Memory B cell (primary cell): ENCODE data around the gene MLXIPL.
"Not testable (repeated sequence)": the region's sequence is repeated elsewhere in the genome, so short reads cannot be mapped to it uniquely, and the experiment has no call there.

Experiments
- ATAC-seq: fragments of 150-1000 bp; cut with Tn5 transposase; 2 replicates; pipeline ENCODE4 v1.10.0; 2021; ENCODE audit warnings: low read depth, mild to moderate bottlenecking, moderate library complexity
- DNase-seq, 2 donors: peaks; one replicate each; pipeline ENCODE4 v3.0.0; 2022; ENCODE audit warnings: low spot score in 2 of 2
- H3K27ac Mint-ChIP-seq: one replicate; pipeline ENCODE4 v1.8.0; 2022; ENCODE audit warnings: mild to moderate bottlenecking, moderate library complexity, mixed read lengths
- H3K27me3 Mint-ChIP-seq: one replicate; pipeline ENCODE4 v1.8.0; 2022; ENCODE audit warnings: mixed read lengths
- H3K36me3 Mint-ChIP-seq: one replicate; pipeline ENCODE4 v1.8.0; 2022; ENCODE audit warnings: mild to moderate bottlenecking, mixed read lengths
- H3K4me1 Mint-ChIP-seq: one replicate; pipeline ENCODE4 v1.8.0; 2022; ENCODE audit warnings: mixed read lengths
- H3K4me3 Mint-ChIP-seq: one replicate; pipeline ENCODE4 v1.8.0; 2022; ENCODE audit warnings: mild to moderate bottlenecking, moderate library complexity, mixed read lengths
- H3K9me3 Mint-ChIP-seq: one replicate; pipeline ENCODE4 v1.8.0; 2022; ENCODE audit warnings: mixed read lengths

MLXIPL gene, protein sequence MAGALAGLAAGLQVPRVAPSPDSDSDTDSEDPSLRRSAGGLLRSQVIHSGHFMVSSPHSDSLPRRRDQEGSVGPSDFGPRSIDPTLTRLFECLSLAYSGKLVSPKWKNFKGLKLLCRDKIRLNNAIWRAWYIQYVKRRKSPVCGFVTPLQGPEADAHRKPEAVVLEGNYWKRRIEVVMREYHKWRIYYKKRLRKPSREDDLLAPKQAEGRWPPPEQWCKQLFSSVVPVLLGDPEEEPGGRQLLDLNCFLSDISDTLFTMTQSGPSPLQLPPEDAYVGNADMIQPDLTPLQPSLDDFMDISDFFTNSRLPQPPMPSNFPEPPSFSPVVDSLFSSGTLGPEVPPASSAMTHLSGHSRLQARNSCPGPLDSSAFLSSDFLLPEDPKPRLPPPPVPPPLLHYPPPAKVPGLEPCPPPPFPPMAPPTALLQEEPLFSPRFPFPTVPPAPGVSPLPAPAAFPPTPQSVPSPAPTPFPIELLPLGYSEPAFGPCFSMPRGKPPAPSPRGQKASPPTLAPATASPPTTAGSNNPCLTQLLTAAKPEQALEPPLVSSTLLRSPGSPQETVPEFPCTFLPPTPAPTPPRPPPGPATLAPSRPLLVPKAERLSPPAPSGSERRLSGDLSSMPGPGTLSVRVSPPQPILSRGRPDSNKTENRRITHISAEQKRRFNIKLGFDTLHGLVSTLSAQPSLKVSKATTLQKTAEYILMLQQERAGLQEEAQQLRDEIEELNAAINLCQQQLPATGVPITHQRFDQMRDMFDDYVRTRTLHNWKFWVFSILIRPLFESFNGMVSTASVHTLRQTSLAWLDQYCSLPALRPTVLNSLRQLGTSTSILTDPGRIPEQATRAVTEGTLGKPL

DNA sequence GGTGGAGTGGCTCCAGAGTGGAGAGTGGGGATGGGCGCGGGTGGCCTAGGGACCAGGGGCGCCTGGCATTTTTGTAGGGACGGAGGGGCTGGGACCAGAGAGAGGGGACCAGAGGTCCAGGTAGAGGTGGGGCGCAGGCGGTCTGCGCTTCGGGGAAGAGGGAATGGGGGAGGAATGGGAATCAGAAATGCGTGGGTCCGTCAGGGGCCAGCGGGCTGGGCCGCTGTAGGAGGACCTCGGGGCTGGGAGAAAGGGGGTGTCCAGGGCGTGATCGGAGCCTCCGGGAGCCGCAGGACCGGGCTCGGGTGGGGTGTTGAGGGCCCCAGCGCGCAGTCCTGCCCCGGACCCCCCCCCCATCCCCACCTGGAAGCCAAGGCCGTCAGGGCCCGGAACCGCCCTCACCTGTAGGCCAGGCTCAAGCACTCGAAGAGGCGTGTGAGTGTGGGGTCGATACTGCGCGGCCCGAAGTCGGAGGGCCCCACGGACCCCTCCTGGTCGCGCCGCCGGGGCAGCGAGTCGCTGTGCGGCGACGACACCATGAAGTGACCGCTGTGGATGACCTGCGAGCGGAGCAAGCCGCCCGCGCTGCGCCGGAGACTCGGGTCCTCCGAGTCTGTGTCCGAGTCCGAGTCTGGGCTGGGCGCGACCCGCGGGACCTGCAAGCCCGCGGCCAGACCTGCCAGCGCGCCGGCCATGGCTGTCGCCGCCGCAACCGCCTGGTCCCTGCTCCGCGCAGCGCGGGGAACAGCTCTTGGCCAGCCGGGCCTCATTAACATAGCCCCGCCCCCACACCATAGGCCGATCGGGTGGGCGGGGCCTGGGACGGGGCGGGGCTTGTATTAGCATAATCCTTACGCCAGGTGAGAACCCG is at the start of gene MLXIPL:
Gene MLXIPL, minus strand, starts transcription at position 725 of the 871 bp plus-strand sequence. Its CDS starts 30 bp downstream, at position 695.
- Mint-ChIP-seq H3K9me3 (no peaks in the 10 kb centered on the region), H3K4me3 (peak within 1 kb of the TSS; percentile 59), H3K4me1 (peaks cover 5% of the 10 kb centered on the region), H3K27me3 (peaks cover 28% of the 10 kb centered on the region), H3K27ac (no peak within 1 kb of the TSS), H3K36me3 (no peaks in the 10 kb centered on the region)
- ATAC-seq (peak; percentile 64), DNase-seq (no peak)

DNA sequence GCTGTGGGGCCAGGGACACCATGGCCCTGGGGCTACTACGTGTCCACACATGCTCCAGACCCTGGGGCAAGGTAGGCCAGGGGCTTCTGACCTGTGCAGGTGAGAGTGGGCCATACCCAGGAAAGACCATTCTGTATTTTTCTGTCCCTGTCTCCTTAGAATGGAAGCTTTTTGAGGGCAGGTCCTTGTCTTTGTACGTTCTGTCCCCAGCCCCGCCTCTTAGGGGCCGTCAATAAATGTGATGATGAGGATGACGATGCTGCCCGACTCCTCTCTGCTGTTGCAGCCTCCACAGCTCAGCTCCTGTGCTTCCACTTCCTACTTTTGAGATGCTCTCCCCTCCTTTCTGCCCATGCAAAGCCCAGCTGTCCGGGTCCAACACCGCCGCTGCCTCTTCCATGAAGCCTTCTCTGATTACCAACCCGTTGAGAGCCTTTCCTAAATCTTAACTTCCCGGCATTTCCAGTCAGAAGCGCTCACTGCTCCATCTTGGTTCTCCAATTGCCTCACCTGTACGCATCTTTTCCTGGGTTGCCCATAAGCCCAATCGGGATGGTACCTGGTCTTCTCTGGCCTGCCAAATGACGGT is 47.6 kb upstream of the MLXIPL start:
- Mint-ChIP-seq H3K4me3 (no peak overlapping the region), H3K36me3 (no peaks in the 10 kb centered on the region), H3K4me1 (peaks cover 10% of the 10 kb centered on the region), H3K27me3 (peaks cover 14% of the 10 kb centered on the region), H3K27ac (no peak overlapping the region), H3K9me3 (no peaks in the 10 kb centered on the region)
- DNase-seq: no peak
- no peak for ATAC-seq

DNA sequence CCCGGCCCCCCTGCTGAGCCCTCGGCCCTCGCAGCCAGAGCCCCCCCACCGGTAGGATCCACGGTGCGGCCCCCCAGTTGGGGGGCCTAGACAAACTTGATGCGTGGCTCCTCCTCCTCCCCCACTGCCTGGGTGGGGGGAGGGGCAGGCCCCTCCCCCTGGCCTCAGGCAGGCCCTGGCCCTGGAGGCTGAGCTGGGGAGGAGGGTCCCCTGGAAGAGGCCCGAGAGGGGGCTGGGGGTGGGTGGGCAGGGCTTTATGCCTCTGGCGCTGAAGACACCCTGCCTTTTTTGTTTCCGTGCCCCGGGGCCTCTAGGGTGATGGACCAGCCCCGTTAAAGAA is 47.0 kb upstream of the MLXIPL start:
- Mint-ChIP-seq H3K36me3 (no peaks in the 10 kb centered on the region), H3K4me3 (no peak overlapping the region), H3K9me3 (no peaks in the 10 kb centered on the region), H3K4me1 (peaks cover 10% of the 10 kb centered on the region), H3K27me3 (peaks cover 14% of the 10 kb centered on the region), H3K27ac (no peak overlapping the region)
- DNase-seq (no peak), ATAC-seq (no peak)

DNA sequence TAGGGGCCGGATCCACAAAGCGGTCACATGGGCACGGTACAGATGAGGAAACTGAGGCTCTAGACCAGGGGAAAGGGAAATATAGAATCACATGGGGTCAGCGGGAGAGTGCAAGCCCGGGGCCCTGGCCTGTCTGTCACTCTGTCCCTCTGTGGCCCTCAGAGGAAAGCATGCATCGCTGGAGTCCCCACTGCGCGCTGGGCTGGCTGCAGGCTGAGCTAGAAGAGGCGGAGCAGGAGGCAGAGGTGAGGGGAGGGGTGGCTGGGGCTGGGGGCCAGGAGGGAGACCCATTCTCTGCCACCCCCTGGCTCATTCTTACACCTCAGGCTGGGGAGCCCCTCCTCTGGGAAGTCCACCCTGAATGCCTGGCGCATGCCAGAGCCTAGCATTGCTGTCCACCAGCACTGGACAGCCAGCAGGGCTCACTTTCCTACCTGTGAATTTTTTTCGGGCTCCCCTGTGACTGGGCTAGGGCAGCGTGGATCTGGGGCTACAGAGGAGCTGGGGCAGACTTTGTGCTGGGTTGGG is 45.6 kb upstream of the MLXIPL start:
- peaks cover 10% of the 10 kb centered on the region for H3K4me1 Mint-ChIP-seq
- H3K36me3 Mint-ChIP-seq: no peaks in the 10 kb centered on the region
- ATAC-seq: no peak
- no peak for DNase-seq
- no peak overlapping the region for H3K27ac Mint-ChIP-seq
- H3K27me3 Mint-ChIP-seq: peaks cover 14% of the 10 kb centered on the region
- no peaks in the 10 kb centered on the region for H3K9me3 Mint-ChIP-seq
- H3K4me3 Mint-ChIP-seq: no peak overlapping the region

DNA sequence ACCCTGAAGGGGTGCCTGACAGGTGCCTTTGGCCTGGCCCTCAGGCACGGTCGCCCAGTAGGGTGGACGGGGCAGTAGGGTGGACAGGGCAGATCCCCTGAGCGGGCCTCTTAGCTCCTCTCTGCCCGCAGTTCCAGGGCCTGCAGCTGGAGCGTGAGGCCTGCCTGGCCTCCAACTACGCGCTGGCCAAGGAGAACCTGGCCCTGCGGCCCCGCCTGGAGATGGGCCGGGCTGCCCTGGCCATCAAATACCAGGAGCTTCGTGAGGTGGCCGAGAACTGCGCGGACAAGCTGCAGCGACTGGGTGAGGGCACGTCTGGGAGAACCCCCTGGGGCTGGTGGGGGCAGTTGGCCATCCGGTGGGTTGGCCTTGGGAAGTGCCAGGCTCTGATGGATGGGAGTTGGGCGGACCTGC is 45.0 kb upstream of the MLXIPL start:
- no peak overlapping the region for H3K4me3 Mint-ChIP-seq
- no peaks in the 10 kb centered on the region for H3K9me3 Mint-ChIP-seq
- H3K27me3 Mint-ChIP-seq: peaks cover 14% of the 10 kb centered on the region
- ATAC-seq (no peak), DNase-seq (no peak)
- no peaks in the 10 kb centered on the region for H3K36me3 Mint-ChIP-seq
- H3K27ac Mint-ChIP-seq: no peak overlapping the region
- peaks cover 10% of the 10 kb centered on the region for H3K4me1 Mint-ChIP-seq

DNA sequence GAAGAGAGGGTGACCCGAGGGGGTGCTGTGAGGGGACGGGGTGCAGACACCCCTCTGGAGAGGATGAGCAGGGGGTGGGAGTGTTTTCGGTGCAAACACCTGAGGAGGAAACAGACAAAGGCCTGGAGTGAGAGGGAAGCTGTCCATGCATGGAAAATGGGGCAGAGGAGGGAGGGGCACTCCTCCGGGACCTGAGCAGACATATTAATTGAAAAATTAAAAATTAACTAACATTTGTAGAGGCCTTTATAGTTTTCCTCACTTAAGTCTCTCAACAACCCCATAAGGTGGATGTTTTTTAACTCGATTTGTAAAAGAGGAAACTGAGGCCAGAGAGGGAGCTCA is 44.5 kb upstream of the MLXIPL start:
- H3K36me3 Mint-ChIP-seq: no peaks in the 10 kb centered on the region
- peaks cover 10% of the 10 kb centered on the region for H3K4me1 Mint-ChIP-seq
- H3K9me3 Mint-ChIP-seq: no peaks in the 10 kb centered on the region
- ATAC-seq (no peak), DNase-seq (no peak)
- H3K4me3 Mint-ChIP-seq: peak overlapping the region; percentile 61
- no peak overlapping the region for H3K27ac Mint-ChIP-seq
- H3K27me3 Mint-ChIP-seq: peaks cover 16% of the 10 kb centered on the region

DNA sequence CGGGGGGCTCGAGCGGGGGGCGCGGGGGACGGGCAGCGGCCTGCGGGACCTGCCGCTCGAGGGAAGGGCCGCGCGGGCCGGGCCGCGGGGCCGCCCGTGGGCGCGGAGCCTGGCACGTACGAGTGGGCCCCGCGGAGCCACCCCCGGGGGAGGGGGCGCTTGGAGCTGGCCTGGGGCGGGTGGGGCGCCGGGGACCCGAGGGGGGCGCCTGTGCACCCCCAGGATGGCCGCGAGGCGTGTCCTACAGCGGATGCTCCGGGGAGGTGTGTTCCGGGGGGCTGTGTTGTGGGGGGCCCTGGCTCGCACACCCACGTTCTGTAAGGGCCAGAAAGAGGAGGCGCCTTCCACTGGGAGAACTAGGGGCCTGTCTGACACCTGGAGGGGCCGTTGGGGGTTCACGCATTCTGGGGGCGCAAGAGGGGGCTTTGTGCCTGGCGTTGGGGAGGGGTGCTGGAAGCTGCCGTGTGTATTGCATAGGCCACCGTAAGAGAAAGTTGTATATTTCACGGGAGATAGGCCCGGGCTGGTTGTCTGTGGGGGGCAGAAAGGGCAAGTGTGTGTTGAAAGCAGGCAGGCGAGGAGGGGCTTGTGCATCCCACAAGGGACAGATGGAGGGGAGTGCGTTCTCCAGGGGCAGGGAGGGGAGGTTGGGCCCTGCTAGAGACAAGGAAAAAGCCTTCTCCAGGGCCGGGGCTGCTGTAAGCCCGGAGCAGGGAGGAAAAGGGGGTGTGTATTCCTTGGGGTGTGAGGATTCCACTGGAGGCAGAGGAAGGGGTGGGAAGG is 44.0 kb upstream of the MLXIPL start:
- Mint-ChIP-seq H3K9me3 (peaks cover under 1% of the 10 kb centered on the region), H3K4me1 (peaks cover 10% of the 10 kb centered on the region), H3K27me3 (peaks cover 19% of the 10 kb centered on the region), H3K36me3 (peaks cover under 1% of the 10 kb centered on the region), H3K4me3 (peak overlapping the region; percentile 61), H3K27ac (no peak overlapping the region)
- DNase-seq (no peak), ATAC-seq (no peak)

DNA sequence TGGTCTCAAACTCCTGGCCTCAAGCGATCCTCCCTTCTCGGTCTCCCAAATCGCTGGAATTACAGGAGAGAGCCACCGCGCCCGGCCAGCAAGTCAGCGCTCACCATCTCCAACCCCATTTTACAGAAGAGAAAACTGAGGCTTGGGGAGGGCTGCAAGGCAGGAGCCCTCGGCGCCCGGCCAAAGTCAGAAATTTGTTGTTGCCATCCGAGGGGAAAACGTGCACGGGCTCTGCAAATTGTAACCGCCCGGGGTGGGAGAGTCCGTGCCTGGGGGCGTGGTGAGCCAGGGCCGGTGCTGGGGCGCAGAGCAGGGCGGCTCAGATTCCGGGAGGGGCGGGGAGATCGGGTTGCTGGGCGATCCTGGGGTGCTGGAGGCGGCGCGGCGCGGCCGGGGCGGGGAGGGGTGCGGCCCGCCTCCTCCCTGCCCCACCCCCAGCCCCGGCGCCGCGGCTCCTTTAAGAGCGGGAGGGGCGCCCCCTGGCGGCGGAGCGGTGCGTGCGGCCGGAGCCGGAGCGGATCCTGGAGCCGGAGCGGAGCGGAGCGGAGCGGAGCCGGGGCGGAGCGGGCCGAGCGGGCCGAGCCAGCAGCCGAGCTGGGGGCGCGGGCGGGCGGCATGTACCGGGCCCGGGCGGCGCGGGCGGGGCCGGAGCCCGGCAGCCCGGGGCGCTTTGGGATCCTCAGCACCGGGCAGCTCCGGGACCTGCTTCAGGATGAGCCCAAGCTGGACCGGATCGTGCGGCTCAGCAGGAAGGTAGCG is 43.2 kb upstream of the MLXIPL start, which contains the start of gene VPS37D:
Gene VPS37D, plus strand, starts transcription at position 488 of the 759 bp plus-strand sequence. Its CDS starts 128 bp downstream, at position 616.
- peak; percentile 96 to 97 for DNase-seq
- peaks cover 24% of the 10 kb centered on the region for H3K27me3 Mint-ChIP-seq
- H3K9me3 Mint-ChIP-seq: peaks cover 6% of the 10 kb centered on the region
- peaks cover 10% of the 10 kb centered on the region for H3K4me1 Mint-ChIP-seq
- peak within 1 kb of the TSS; percentile 47 for H3K27ac Mint-ChIP-seq
- H3K36me3 Mint-ChIP-seq: peaks cover 5% of the 10 kb centered on the region
- ATAC-seq: peak; percentile 91
- peak within 1 kb of the TSS; percentile 81 for H3K4me3 Mint-ChIP-seq

DNA sequence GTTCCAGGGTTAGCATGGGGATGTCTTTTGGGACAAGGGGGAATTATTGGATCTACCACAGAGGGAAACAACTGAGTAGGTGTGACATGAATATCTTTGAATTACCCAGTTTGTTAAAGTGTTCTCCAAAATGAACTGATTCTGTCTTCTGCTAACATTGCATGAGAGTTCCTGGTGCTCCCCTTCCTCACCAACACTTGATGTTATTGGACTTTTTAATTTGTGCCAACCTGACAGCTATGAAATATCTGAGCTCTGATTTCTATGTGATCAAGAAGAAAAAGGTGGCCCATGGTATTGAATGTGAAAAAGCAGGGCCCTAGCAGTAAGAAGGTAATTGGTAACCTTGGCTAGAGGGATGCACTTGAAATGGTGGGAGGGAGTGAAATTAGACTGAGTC is 38.7 kb upstream of the MLXIPL start:
- Mint-ChIP-seq H3K36me3 (peaks cover 5% of the 10 kb centered on the region), H3K4me1 (no peaks in the 10 kb centered on the region), H3K27ac (no peak overlapping the region), H3K4me3 (no peak overlapping the region), H3K27me3 (peaks cover 20% of the 10 kb centered on the region), H3K9me3 (peaks cover 6% of the 10 kb centered on the region)
- DNase-seq (no peak), ATAC-seq (no peak)

DNA sequence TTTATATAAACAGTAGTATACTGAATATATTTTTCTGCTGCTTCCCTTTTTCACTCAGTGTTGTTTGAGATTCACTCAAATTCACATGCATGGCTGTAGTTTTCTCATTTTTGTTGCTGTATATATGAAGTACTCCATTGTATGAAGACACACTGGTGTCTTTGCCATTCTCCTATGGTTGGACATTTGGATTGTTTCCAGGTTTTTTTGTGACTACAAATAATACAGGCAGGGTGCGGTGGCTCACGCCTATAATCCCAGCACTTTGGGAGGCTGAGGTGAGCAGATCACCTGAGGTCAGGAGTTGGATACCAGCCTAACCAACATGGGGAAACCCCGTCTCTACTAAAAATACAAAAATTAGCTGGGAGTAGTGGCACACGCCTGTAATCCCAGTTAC is 36.3 kb upstream of the MLXIPL start:
- peaks cover 22% of the 10 kb centered on the region for H3K27me3 Mint-ChIP-seq
- H3K4me3 Mint-ChIP-seq, H3K9me3 Mint-ChIP-seq, H3K36me3 Mint-ChIP-seq, DNase-seq, ATAC-seq, H3K4me1 Mint-ChIP-seq, H3K27ac Mint-ChIP-seq: not testable (repeated sequence)

DNA sequence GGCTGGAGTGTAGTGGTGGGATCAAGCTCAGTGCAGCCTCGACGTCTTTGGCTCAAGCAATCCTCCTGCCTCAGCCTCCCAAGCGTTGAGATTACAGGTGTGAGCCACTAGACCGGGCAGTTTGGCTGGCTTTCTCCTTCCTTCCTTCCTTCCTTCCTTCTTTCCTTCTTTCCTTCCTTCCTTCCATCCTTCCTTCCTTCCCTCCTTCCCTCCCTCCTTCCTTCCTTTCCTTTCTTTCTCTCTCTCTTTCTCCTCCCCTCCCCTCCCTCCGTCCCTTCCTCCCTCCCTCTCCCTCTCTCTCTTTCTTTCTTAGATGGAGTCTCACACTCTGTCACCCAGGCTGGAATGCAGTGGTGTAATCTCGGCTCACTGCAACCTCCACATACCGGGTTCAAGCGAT is 35.7 kb upstream of the MLXIPL start:
- Mint-ChIP-seq H3K9me3 (peaks cover 6% of the 10 kb centered on the region), H3K4me3 (no peak overlapping the region), H3K36me3 (peaks cover 5% of the 10 kb centered on the region), H3K27me3 (peaks cover 27% of the 10 kb centered on the region), H3K27ac (no peak overlapping the region), H3K4me1 (no peaks in the 10 kb centered on the region)
- ATAC-seq (no peak), DNase-seq (no peak)

DNA sequence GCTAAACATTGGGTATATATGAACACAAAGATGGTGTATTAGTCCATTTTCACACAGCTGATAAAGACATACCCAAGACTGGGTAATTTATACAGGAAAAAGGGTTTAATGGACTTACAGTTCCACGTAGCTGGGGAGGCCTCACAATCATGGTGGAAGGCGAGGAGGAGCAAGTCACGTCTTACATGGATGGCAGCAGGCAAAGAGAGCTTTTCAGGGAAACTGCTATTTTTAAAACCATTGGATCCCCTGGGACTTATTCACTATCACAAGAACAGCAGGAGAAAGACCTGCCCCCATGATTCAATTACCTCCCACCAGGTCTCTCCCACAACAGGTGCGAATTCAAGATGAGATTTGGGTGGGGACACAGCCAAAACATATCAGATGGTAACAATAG is 31.0 kb upstream of the MLXIPL start:
- DNase-seq, ATAC-seq, H3K9me3 Mint-ChIP-seq, H3K4me3 Mint-ChIP-seq, H3K4me1 Mint-ChIP-seq, H3K36me3 Mint-ChIP-seq, H3K27ac Mint-ChIP-seq: not testable (repeated sequence)
- peaks cover 25% of the 10 kb centered on the region for H3K27me3 Mint-ChIP-seq
